WTC11 (cell line): ENCODE measurements around the gene RUSC2.

Experiments used
- FOXJ3 ChIP-seq: sonication (generic); formaldehyde crosslinking; IDR thresholded peaks from 2 replicates; pipeline ENCODE4 v1.9.0; 2021; ENCODE audit warnings: missing genetic modification reagents, mild to moderate bottlenecking, borderline replicate concordance
- JUN ChIP-seq: sonication (generic); formaldehyde crosslinking; IDR thresholded peaks from 2 replicates; pipeline ENCODE4 v1.8.0; 2023; ENCODE audit warnings: mild to moderate bottlenecking, missing genetic modification reagents
- NR2C2 ChIP-seq: sonication (generic); formaldehyde crosslinking; IDR thresholded peaks from 2 replicates; pipeline ENCODE4 v1.8.0; 2022; ENCODE audit warnings: mild to moderate bottlenecking, missing genetic modification reagents
- TF ChIP-seq, protein P1 (sequence below): fragments of 200-600 bp; IDR thresholded peaks from 2 replicates; pipeline ENCODE4 v1.8.0; 2022; ENCODE audit warnings: antibody characterized with exemption
- TF ChIP-seq, protein P2 (sequence below): sonication (generic); formaldehyde crosslinking; IDR thresholded peaks from 2 replicates; pipeline ENCODE4 v1.8.1; 2022; ENCODE audit warnings: missing genetic modification reagents, borderline replicate concordance
- TF ChIP-seq, protein P3 (sequence below): sonication (generic); formaldehyde crosslinking; IDR thresholded peaks from 2 replicates; pipeline ENCODE4 v1.8.0; 2023; ENCODE audit warnings: missing genetic modification reagents
- TF ChIP-seq, protein P4 (sequence below): sonication (generic); formaldehyde crosslinking; IDR thresholded peaks from 2 replicates; pipeline ENCODE4 v1.8.0; 2023; ENCODE audit warnings: missing genetic modification reagents, mild to moderate bottlenecking, borderline replicate concordance

DNA sequence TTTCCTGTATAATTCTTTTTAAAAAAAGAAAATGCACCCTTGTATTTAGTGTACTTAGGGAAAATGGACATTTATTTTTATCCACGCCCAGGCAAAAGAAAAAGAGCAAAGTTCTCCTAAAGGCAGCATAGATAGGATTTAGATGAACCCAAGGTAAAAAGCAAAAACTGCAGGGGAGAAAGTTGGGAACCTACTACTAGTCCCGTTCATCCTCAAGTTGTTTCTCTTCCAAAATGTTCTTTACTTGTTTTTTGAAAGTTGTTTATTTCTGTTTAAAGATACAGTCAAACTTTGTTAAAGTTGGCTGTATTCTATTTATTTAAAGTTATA, 9.8 kb downstream of the RUSC2 start:
- TF ChIP-seq, protein P1, sequence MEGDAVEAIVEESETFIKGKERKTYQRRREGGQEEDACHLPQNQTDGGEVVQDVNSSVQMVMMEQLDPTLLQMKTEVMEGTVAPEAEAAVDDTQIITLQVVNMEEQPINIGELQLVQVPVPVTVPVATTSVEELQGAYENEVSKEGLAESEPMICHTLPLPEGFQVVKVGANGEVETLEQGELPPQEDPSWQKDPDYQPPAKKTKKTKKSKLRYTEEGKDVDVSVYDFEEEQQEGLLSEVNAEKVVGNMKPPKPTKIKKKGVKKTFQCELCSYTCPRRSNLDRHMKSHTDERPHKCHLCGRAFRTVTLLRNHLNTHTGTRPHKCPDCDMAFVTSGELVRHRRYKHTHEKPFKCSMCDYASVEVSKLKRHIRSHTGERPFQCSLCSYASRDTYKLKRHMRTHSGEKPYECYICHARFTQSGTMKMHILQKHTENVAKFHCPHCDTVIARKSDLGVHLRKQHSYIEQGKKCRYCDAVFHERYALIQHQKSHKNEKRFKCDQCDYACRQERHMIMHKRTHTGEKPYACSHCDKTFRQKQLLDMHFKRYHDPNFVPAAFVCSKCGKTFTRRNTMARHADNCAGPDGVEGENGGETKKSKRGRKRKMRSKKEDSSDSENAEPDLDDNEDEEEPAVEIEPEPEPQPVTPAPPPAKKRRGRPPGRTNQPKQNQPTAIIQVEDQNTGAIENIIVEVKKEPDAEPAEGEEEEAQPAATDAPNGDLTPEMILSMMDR = no peak
- TF ChIP-seq NR2C2 (CRISPR knock-in tag) = no peak
- TF ChIP-seq FOXJ3 = no peak
- TF ChIP-seq, protein P2, sequence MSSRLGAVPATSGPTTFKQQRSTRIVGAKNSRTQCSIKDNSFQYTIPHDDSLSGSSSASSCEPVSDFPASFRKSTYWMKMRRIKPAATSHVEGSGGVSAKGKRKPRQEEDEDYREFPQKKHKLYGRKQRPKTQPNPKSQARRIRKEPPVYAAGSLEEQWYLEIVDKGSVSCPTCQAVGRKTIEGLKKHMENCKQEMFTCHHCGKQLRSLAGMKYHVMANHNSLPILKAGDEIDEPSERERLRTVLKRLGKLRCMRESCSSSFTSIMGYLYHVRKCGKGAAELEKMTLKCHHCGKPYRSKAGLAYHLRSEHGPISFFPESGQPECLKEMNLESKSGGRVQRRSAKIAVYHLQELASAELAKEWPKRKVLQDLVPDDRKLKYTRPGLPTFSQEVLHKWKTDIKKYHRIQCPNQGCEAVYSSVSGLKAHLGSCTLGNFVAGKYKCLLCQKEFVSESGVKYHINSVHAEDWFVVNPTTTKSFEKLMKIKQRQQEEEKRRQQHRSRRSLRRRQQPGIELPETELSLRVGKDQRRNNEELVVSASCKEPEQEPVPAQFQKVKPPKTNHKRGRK = no peak
- TF ChIP-seq, protein P3, sequence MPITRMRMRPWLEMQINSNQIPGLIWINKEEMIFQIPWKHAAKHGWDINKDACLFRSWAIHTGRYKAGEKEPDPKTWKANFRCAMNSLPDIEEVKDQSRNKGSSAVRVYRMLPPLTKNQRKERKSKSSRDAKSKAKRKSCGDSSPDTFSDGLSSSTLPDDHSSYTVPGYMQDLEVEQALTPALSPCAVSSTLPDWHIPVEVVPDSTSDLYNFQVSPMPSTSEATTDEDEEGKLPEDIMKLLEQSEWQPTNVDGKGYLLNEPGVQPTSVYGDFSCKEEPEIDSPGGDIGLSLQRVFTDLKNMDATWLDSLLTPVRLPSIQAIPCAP (CRISPR knock-in tag) = no peak
- no peak for TF ChIP-seq JUN (CRISPR knock-in tag)
- TF ChIP-seq, protein P4, sequence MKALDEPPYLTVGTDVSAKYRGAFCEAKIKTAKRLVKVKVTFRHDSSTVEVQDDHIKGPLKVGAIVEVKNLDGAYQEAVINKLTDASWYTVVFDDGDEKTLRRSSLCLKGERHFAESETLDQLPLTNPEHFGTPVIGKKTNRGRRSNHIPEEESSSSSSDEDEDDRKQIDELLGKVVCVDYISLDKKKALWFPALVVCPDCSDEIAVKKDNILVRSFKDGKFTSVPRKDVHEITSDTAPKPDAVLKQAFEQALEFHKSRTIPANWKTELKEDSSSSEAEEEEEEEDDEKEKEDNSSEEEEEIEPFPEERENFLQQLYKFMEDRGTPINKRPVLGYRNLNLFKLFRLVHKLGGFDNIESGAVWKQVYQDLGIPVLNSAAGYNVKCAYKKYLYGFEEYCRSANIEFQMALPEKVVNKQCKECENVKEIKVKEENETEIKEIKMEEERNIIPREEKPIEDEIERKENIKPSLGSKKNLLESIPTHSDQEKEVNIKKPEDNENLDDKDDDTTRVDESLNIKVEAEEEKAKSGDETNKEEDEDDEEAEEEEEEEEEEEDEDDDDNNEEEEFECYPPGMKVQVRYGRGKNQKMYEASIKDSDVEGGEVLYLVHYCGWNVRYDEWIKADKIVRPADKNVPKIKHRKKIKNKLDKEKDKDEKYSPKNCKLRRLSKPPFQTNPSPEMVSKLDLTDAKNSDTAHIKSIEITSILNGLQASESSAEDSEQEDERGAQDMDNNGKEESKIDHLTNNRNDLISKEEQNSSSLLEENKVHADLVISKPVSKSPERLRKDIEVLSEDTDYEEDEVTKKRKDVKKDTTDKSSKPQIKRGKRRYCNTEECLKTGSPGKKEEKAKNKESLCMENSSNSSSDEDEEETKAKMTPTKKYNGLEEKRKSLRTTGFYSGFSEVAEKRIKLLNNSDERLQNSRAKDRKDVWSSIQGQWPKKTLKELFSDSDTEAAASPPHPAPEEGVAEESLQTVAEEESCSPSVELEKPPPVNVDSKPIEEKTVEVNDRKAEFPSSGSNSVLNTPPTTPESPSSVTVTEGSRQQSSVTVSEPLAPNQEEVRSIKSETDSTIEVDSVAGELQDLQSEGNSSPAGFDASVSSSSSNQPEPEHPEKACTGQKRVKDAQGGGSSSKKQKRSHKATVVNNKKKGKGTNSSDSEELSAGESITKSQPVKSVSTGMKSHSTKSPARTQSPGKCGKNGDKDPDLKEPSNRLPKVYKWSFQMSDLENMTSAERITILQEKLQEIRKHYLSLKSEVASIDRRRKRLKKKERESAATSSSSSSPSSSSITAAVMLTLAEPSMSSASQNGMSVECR (CRISPR knock-in tag) = no peak
